Upper lobe of right lung (tissue), 1 donor: ENCODE results near the gene EIF4G3. TPM values are rescaled to one million over a fixed set of nuclear protein-coding genes. Genes with fewer than 3 reads are reported as not detected.

Experiments
- ATAC-seq: fragments of 200-7000 bp; cut with Tn5 transposase; one replicate; pipeline ENCODE4 v1.9.1; 2020; ENCODE audit warnings: mild to moderate bottlenecking, moderate library complexity
- DNase-seq: peaks from one replicate; pipeline ENCODE4 v3.0.0-alpha.2; 2020
- H3K27ac ChIP-seq: fragments of 200-600 bp; one replicate; pipeline ENCODE4 v1.8.0; 2022
- H3K27me3 ChIP-seq: fragments of 200-600 bp; one replicate; pipeline ENCODE4 v1.8.0; 2022; ENCODE audit warnings: mild to moderate bottlenecking
- H3K36me3 ChIP-seq: fragments of 200-600 bp; one replicate; pipeline ENCODE4 v1.8.0; 2022
- H3K4me1 ChIP-seq: fragments of 200-600 bp; one replicate; pipeline ENCODE4 v1.8.0; 2022
- H3K4me3 ChIP-seq: fragments of 200-600 bp; one replicate; pipeline ENCODE4 v1.8.0; 2022; ENCODE audit warnings: mild to moderate bottlenecking
- H3K9me3 ChIP-seq: fragments of 200-600 bp; one replicate; pipeline ENCODE4 v1.8.0; 2022
- CTCF ChIP-seq: fragments of 200-600 bp; IDR thresholded peaks from one replicate; pipeline ENCODE4 v1.8.0; 2022; ENCODE audit warnings: antibody characterized with exemption
- intact Hi-C: fragments of 100-400 bp; cut with DNase I; formaldehyde crosslinking; loops from one replicate; pipeline ENCODE4 v1.11.0; 2022
- long read RNA-seq: library from polyadenylated mRNA; unstranded; transcript quantifications from one replicate; pipeline ENCODE4 v2.0.0, GENCODE V29; 2021
- total RNA-seq: library from RNA; stranded (reverse); fragmentation: NEBNext Ultra II Directional; extraction: Animal tissue kit (Norgen Biotek cat#: 25700); gene quantifications from one replicate; pipeline ENCODE4 v1.2.1, GENCODE V29; 2021
- donor health status: DM: no; HTN: yes; CAD: no; lungs with severe emphysema.

EIF4G3 gene
- total RNA-seq = 44.5 TPM
- long read RNA-seq, full-length matches to known transcripts = 1 of 16 reads
- long read RNA-seq, partial matches to known transcripts = 8 of 16 reads
- long read RNA-seq, other reads (novel, unspliced or antisense) = 7 of 16 reads

GRCh38 chr1:21176586-21177555 lies at the start of gene EIF4G3:
Gene EIF4G3 (minus strand): TSS chr1:21176897. CDS start chr1:21002742, 174,155 bp downstream.
- Histone ChIP-seq H3K27me3 (no peaks in the 10 kb centered on the region), H3K4me1 (peaks cover 3% of the 10 kb centered on the region), H3K36me3 (no peaks in the 10 kb centered on the region), H3K4me3 (peak within 1 kb of the TSS; percentile 78), H3K27ac (peak within 1 kb of the TSS; percentile 89), H3K9me3 (no peaks in the 10 kb centered on the region)
- ATAC-seq = peak; percentile 99
- no peak for TF ChIP-seq CTCF
- DNase-seq = peak; percentile 98
- intact Hi-C loops = no loop called here

GRCh38 chr1:21225065-21225464 lies 48.4 kb upstream of the EIF4G3 start:
- no peak for TF ChIP-seq CTCF
- Histone ChIP-seq H3K27me3 (no peaks in the 10 kb centered on the region), H3K4me3 (no peak overlapping the region), H3K9me3 (no peaks in the 10 kb centered on the region), H3K4me1 (no peaks in the 10 kb centered on the region), H3K27ac (no peak overlapping the region), H3K36me3 (peaks cover 49% of the 10 kb centered on the region)
- no peak for DNase-seq
- ATAC-seq = peak; percentile 11
- intact Hi-C loops = no loop called here

- no peak overlapping the region for H3K4me3 ChIP-seq
- DNase-seq = no peak
- no peaks in the 10 kb centered on the region for H3K4me1 ChIP-seq
- H3K36me3 ChIP-seq = peaks cover 34% of the 10 kb centered on the region
- no peaks in the 10 kb centered on the region for H3K9me3 ChIP-seq
- H3K27ac ChIP-seq = no peak overlapping the region
- intact Hi-C loops = no loop called here
- no peak for ATAC-seq
- H3K27me3 ChIP-seq = no peaks in the 10 kb centered on the region
- TF ChIP-seq CTCF = no peak
These were observed 44.1 kb upstream of the EIF4G3 start for GRCh38 chr1:21220815-21221214.

DNA sequence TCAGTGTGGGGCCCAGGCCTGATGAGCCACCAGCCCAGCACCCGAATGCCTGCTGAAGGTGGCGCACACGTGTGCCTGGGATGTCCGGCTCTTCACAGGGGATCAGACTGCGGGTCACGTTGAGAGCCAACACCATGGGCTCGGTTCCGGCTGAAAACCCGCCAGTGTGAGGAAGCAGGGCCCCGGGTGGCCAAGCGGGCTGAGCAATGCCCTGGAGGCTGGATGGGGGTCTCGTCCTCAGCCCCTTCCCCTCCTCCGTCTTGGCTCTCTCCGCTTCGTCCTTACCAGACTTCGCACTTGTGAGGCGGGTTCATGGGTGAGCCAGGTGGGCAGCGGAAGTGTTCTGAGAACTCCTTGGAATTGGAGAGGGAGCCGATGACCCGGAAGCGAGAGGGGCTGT lies 43.0 kb upstream of the EIF4G3 start:
- no peak for DNase-seq
- Histone ChIP-seq H3K4me1 (no peaks in the 10 kb centered on the region), H3K27ac (no peak overlapping the region), H3K36me3 (peaks cover 23% of the 10 kb centered on the region), H3K27me3 (no peaks in the 10 kb centered on the region), H3K4me3 (no peak overlapping the region), H3K9me3 (no peaks in the 10 kb centered on the region)
- intact Hi-C loops = no loop called here
- TF ChIP-seq CTCF = no peak
- ATAC-seq = no peak

GRCh38 chr1:21217812-21218596 lies 41.3 kb upstream of the EIF4G3 start:
- intact Hi-C loops = no loop called here
- peak; percentile 60 for ATAC-seq
- H3K27ac ChIP-seq = no peak overlapping the region
- H3K4me3 ChIP-seq = no peak overlapping the region
- no peaks in the 10 kb centered on the region for H3K9me3 ChIP-seq
- H3K4me1 ChIP-seq = no peaks in the 10 kb centered on the region
- TF ChIP-seq CTCF = peak; percentile 30
- DNase-seq = no peak
- peaks cover 17% of the 10 kb centered on the region for H3K36me3 ChIP-seq
- no peaks in the 10 kb centered on the region for H3K27me3 ChIP-seq
